ENCODE data around the gene SYK.

Gene SYK

DNA sequence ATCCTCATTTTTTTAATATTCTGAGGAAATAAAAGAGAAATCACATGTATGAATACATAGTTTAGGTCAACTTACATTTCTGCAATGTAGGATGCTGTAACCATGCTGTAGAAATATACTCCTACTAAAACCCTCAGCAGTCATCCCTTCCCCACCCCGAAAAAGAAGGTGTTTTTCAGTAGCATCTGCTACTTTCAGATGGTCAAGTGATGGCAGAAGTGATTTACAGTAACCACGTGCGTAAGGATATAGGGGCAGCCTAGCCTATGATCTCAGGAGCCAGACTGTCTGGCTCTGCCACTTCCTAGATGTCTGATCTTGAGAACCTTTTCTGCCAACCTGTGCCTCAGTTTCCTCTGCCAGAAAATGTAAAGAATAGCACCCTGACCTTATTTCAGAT lies 26.0 kb upstream of the SYK start:
- ATAC-seq (ENCODE audit: insufficient read depth, low read depth), result no peak
- no peaks in the 10 kb centered on the region for H3K4me1 ChIP-seq (ENCODE audit: insufficient read depth, low read length)

GRCh38 chr9:90778746-90779145 lies 22.9 kb upstream of the SYK start:
- no peaks in the 10 kb centered on the region for H3K36me3 ChIP-seq (ENCODE audit: insufficient read depth, low read length)
- TF ChIP-seq, protein P1, sequence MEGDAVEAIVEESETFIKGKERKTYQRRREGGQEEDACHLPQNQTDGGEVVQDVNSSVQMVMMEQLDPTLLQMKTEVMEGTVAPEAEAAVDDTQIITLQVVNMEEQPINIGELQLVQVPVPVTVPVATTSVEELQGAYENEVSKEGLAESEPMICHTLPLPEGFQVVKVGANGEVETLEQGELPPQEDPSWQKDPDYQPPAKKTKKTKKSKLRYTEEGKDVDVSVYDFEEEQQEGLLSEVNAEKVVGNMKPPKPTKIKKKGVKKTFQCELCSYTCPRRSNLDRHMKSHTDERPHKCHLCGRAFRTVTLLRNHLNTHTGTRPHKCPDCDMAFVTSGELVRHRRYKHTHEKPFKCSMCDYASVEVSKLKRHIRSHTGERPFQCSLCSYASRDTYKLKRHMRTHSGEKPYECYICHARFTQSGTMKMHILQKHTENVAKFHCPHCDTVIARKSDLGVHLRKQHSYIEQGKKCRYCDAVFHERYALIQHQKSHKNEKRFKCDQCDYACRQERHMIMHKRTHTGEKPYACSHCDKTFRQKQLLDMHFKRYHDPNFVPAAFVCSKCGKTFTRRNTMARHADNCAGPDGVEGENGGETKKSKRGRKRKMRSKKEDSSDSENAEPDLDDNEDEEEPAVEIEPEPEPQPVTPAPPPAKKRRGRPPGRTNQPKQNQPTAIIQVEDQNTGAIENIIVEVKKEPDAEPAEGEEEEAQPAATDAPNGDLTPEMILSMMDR (IDR thresholded peaks at IDR 0.05; ENCODE audit: borderline replicate concordance, extremely low read depth, low read length, poor library complexity, severe bottlenecking), result no peak
- no peaks in the 10 kb centered on the region for H4K20me1 ChIP-seq (ENCODE audit: insufficient read depth, low read length)
- H3K27me3 ChIP-seq (ENCODE audit: insufficient read depth, low read length, poor library complexity), result no peaks in the 10 kb centered on the region
- no peaks in the 10 kb centered on the region for H3K79me2 ChIP-seq (ENCODE audit: insufficient read depth, low read length)
- no peak for DNase-seq
- no peak overlapping the region for H3K27ac ChIP-seq (ENCODE audit: low read length)
- H2AFZ ChIP-seq (ENCODE audit: low read depth, low read length), result no peak overlapping the region
- no peak for ATAC-seq (ENCODE audit: insufficient read depth, low read depth)
- no peaks in the 10 kb centered on the region for H3K9me3 ChIP-seq (ENCODE audit: insufficient read depth, low read length, severe bottlenecking)
- H3K4me2 ChIP-seq (ENCODE audit: insufficient read depth, low read length), result no peak overlapping the region
- no peaks in the 10 kb centered on the region for H3K4me1 ChIP-seq (ENCODE audit: insufficient read depth, low read length)
- no peak overlapping the region for H3K4me3 ChIP-seq (ENCODE audit: low read depth in 1 of 2, low read length in 2 of 2)
- H3K9ac ChIP-seq (ENCODE audit: low read depth, low read length), result no peak overlapping the region

More for the DNA sequence above, 26.0 kb upstream of the SYK start:
- Histone ChIP-seq H2AFZ (ENCODE audit: low read depth, low read length) (no peak overlapping the region), H3K4me3 (ENCODE audit: low read depth in 1 of 2, low read length in 2 of 2) (no peak overlapping the region), H3K27me3 (ENCODE audit: insufficient read depth, low read length, poor library complexity) (no peaks in the 10 kb centered on the region), H3K4me2 (ENCODE audit: insufficient read depth, low read length) (no peak overlapping the region), H3K27ac (ENCODE audit: low read length) (no peak overlapping the region), H3K9ac (ENCODE audit: low read depth, low read length) (no peak overlapping the region), H3K9me3 (ENCODE audit: insufficient read depth, low read length, severe bottlenecking) (no peaks in the 10 kb centered on the region), H4K20me1 (ENCODE audit: insufficient read depth, low read length) (no peaks in the 10 kb centered on the region), H3K36me3 (ENCODE audit: insufficient read depth, low read length) (no peaks in the 10 kb centered on the region), H3K79me2 (ENCODE audit: insufficient read depth, low read length) (no peaks in the 10 kb centered on the region)
- TF ChIP-seq EZH2 (IDR thresholded peaks at IDR 0.05; ENCODE audit: borderline replicate concordance, low read depth, low read length, severe bottlenecking), result no peak
- TF ChIP-seq, protein P1 (IDR thresholded peaks at IDR 0.05; ENCODE audit: borderline replicate concordance, extremely low read depth, low read length, poor library complexity, severe bottlenecking), result no peak
- no peak for DNase-seq

GRCh38 chr9:90783552-90783951 lies 18.1 kb upstream of the SYK start:
- Histone ChIP-seq H3K9ac (ENCODE audit: low read depth, low read length) (no peak overlapping the region), H3K4me3 (ENCODE audit: low read depth in 1 of 2, low read length in 2 of 2) (no peak overlapping the region), H3K36me3 (ENCODE audit: insufficient read depth, low read length) (no peaks in the 10 kb centered on the region), H2AFZ (ENCODE audit: low read depth, low read length) (no peak overlapping the region), H3K9me3 (ENCODE audit: insufficient read depth, low read length, severe bottlenecking) (no peaks in the 10 kb centered on the region), H3K79me2 (ENCODE audit: insufficient read depth, low read length) (no peaks in the 10 kb centered on the region), H4K20me1 (ENCODE audit: insufficient read depth, low read length) (no peaks in the 10 kb centered on the region), H3K27ac (ENCODE audit: low read length) (no peak overlapping the region), H3K4me2 (ENCODE audit: insufficient read depth, low read length) (no peak overlapping the region), H3K27me3 (ENCODE audit: insufficient read depth, low read length, poor library complexity) (peaks cover 4% of the 10 kb centered on the region), H3K4me1 (ENCODE audit: insufficient read depth, low read length) (no peaks in the 10 kb centered on the region)
- no peak for TF ChIP-seq EZH2 (IDR thresholded peaks at IDR 0.05; ENCODE audit: borderline replicate concordance, low read depth, low read length, severe bottlenecking)
- TF ChIP-seq, protein P1 (IDR thresholded peaks at IDR 0.05; ENCODE audit: borderline replicate concordance, extremely low read depth, low read length, poor library complexity, severe bottlenecking), result no peak
- DNase-seq (no peak), ATAC-seq (ENCODE audit: insufficient read depth, low read depth) (no peak)

- Histone ChIP-seq H3K27ac (ENCODE audit: low read length) (no peak overlapping the region), H3K36me3 (ENCODE audit: insufficient read depth, low read length) (no peaks in the 10 kb centered on the region), H3K4me2 (ENCODE audit: insufficient read depth, low read length) (no peak overlapping the region), H4K20me1 (ENCODE audit: insufficient read depth, low read length) (no peaks in the 10 kb centered on the region), H3K27me3 (ENCODE audit: insufficient read depth, low read length, poor library complexity) (peaks cover 4% of the 10 kb centered on the region), H3K9me3 (ENCODE audit: insufficient read depth, low read length, severe bottlenecking) (no peaks in the 10 kb centered on the region), H2AFZ (ENCODE audit: low read depth, low read length) (no peak overlapping the region), H3K9ac (ENCODE audit: low read depth, low read length) (no peak overlapping the region), H3K79me2 (ENCODE audit: insufficient read depth, low read length) (no peaks in the 10 kb centered on the region), H3K4me3 (ENCODE audit: low read depth in 1 of 2, low read length in 2 of 2) (no peak overlapping the region), H3K4me1 (ENCODE audit: insufficient read depth, low read length) (no peaks in the 10 kb centered on the region)
- DNase-seq (no peak), ATAC-seq (ENCODE audit: insufficient read depth, low read depth) (no peak)
- TF ChIP-seq EZH2 (IDR thresholded peaks at IDR 0.05; ENCODE audit: borderline replicate concordance, low read depth, low read length, severe bottlenecking), result no peak
- TF ChIP-seq, protein P1 (IDR thresholded peaks at IDR 0.05; ENCODE audit: borderline replicate concordance, extremely low read depth, low read length, poor library complexity, severe bottlenecking), result no peak
Measured at GRCh38 chr9:90783964-90784363, 17.7 kb upstream of the SYK start.

All from DND-41 (cell line).